B cell (primary cell): ENCODE data around the gene NAA10. TPM values are rescaled to one million over a fixed set of nuclear protein-coding genes. Genes with fewer than 3 reads are reported as not detected.

ENCODE experiments used
- ATAC-seq: fragments of 200-7000 bp; cut with Tn5 transposase; one replicate; pipeline ENCODE4 v1.10.0; 2021; ENCODE audit warnings: low read depth, mild to moderate bottlenecking, moderate number of reproducible peaks, moderate library complexity
- CTCF ChIA-PET: fragments of 350-600 bp; sonication (Branson Sonifier 250); formaldehyde crosslinking; loops from one replicate; lab custom pipeline; 2021; ENCODE audit warnings: antibody characterized with exemption, inconsistent platforms; lab: Charles Lee
- POLR2A ChIA-PET: fragments of 350-600 bp; sonication (Branson Sonifier 250); formaldehyde crosslinking; loops from one replicate; lab custom pipeline; 2021; ENCODE audit warnings: antibody characterized with exemption; lab: Charles Lee
- DNase-seq: peaks from one replicate; pipeline ENCODE4 v3.0.0; 2013
- H2AFZ ChIP-seq: 2 replicates; pipeline ENCODE4 v1.6.1; 2012; ENCODE audit warnings: mild to moderate bottlenecking, low read depth, low read length; ENCODE audit not compliant: insufficient read depth, poor library complexity, severe bottlenecking
- H3K27ac ChIP-seq, 2 donors: 1 replicate in 1 of 2; 2 replicates in 1 of 2; pipeline ENCODE4 v1.5.1; 2012 to 2013; ENCODE audit warnings: low read length in 2 of 2, mild to moderate bottlenecking in 2 of 2, moderate library complexity in 1 of 2
- H3K27me3 ChIP-seq, 4 experiments: fragments of 200-600 bp in 1 of 4; sonication (generic) in 1 of 4; replicated peaks in 1 of 4; 1 replicate in 2 of 4; 2 replicates in 2 of 4; pipeline versions ENCODE4 v1.6.1 to v1.7.0; 2013 to 2016; ENCODE audit warnings: low read length in 3 of 4, mild to moderate bottlenecking in 2 of 4, mixed read lengths in 1 of 4, moderate library complexity in 1 of 4; ENCODE audit not compliant: insufficient read depth in 4 of 4, control insufficient read depth in 3 of 4; ENCODE audit errors: control extremely low read depth in 1 of 4
- H3K36me3 ChIP-seq, 2 experiments: replicated peaks in 1 of 2; 1 replicate in 1 of 2; 2 replicates in 1 of 2; pipeline versions ENCODE4 v1.6.1 to v1.7.1; 2013; ENCODE audit warnings: low read length in 1 of 2; ENCODE audit not compliant: insufficient read depth in 2 of 2, control insufficient read depth in 1 of 2; ENCODE audit errors: control extremely low read depth in 1 of 2, extremely low read depth in 1 of 2
- H3K4me1 ChIP-seq, 2 donors: fragments of 200-600 bp in 1 of 2; sonication (generic) in 1 of 2; 1 replicate in 1 of 2; 2 replicates in 1 of 2; pipeline versions ENCODE4 v1.5.1 to v1.6.1; 2013 to 2017; ENCODE audit warnings: low read length in 2 of 2; ENCODE audit not compliant: control insufficient read depth in 2 of 2, insufficient read depth in 2 of 2
- H3K4me2 ChIP-seq: replicated peaks from 2 replicates; pipeline ENCODE3; 2012; ENCODE audit warnings: mild to moderate bottlenecking, low read depth, low read length; ENCODE audit not compliant: poor library complexity, severe bottlenecking
- H3K4me3 ChIP-seq, 5 experiments: fragments of 200-600 bp in 1 of 5; sonication (generic) in 1 of 5; 1 replicate in 3 of 5; 2 replicates in 2 of 5; pipeline versions ENCODE4 v1.5.1 to v1.7.0; 2011 to 2016; ENCODE audit warnings: low read length in 4 of 5, mild to moderate bottlenecking in 4 of 5, low read depth in 2 of 5, control low read depth in 1 of 5, moderate library complexity in 1 of 5; ENCODE audit not compliant: insufficient read depth in 1 of 5; ENCODE audit errors: control extremely low read depth in 1 of 5, extremely low read depth in 1 of 5
- H3K79me2 ChIP-seq: fragments of 200-600 bp; sonication (generic); one replicate; pipeline ENCODE4 v1.6.0; 2016; ENCODE audit warnings: low read length; ENCODE audit not compliant: control insufficient read depth, insufficient read depth
- H3K9ac ChIP-seq: fragments of 200-600 bp; sonication (generic); 2 replicates; pipeline ENCODE4 v1.6.1; 2017; ENCODE audit warnings: mild to moderate bottlenecking, low read length, moderate library complexity
- H3K9me3 ChIP-seq, 3 donors: one replicate each; pipeline versions ENCODE4 v1.6.1 to v1.7.1; 2013; ENCODE audit warnings: low read length in 2 of 3; ENCODE audit not compliant: control insufficient read depth in 2 of 3, insufficient read depth in 1 of 3; ENCODE audit errors: control extremely low read depth in 1 of 3
- H4K20me1 ChIP-seq: 2 replicates; pipeline ENCODE4 v1.6.0; 2012; ENCODE audit warnings: mild to moderate bottlenecking, low read length; ENCODE audit not compliant: insufficient read depth, control insufficient read depth, poor library complexity, severe bottlenecking
- H3K27ac Mint-ChIP-seq: one replicate; pipeline ENCODE4 v1.8.0; 2021; ENCODE audit warnings: mixed read lengths
- H3K27me3 Mint-ChIP-seq: one replicate; pipeline ENCODE4 v1.8.0; 2021; ENCODE audit warnings: mixed read lengths
- H3K4me1 Mint-ChIP-seq: one replicate; pipeline ENCODE4 v1.8.0; 2021; ENCODE audit warnings: mixed read lengths
- H3K4me3 Mint-ChIP-seq: one replicate; pipeline ENCODE4 v1.8.0; 2021; ENCODE audit warnings: mixed read lengths
- H3K9me3 Mint-ChIP-seq: one replicate; pipeline ENCODE4 v1.8.0; 2022; ENCODE audit warnings: mixed read lengths; ENCODE audit not compliant: insufficient read depth
- CTCF ChIP-seq: fragments of 200-600 bp; IDR thresholded peaks from one replicate; pipeline ENCODE4 v1.8.0; 2022; ENCODE audit warnings: antibody characterized with exemption, mild to moderate bottlenecking
- EZH2 ChIP-seq: IDR thresholded peaks from 2 replicates; pipeline ENCODE4 v1.6.1; 2012; ENCODE audit warnings: borderline replicate concordance, low read depth, mild to moderate bottlenecking, moderate library complexity, low read length; ENCODE audit not compliant: insufficient read depth, poor library complexity, severe bottlenecking
- WGBS: methylation state at CpG from one replicate; pipeline ENCODE4 v1.1.5; 2013; ENCODE audit warnings: missing lambda C conversion rate; ENCODE audit not compliant: insufficient coverage; 5-methylcytosine and 5-hydroxymethylcytosine counted together
- intact Hi-C: fragments of 100-400 bp; cut with micrococcal nuclease; formaldehyde crosslinking; loops from one replicate; pipeline ENCODE4 v1.10.0; 2022
- polyA plus RNA-seq: library from polyadenylated mRNA; depleted of rRNA; stranded (reverse); fragments of >200 nt; gene quantifications from 2 replicates; pipeline ENCODE4 v1.2.3, GENCODE V29; 2012
- total RNA-seq, 2 donors: library from RNA; stranded (reverse); fragments of 120-200 nt in 1 of 2; gene quantifications; 1 replicate in 1 of 2; 2 replicates in 1 of 2; pipeline versions ENCODE4 v1.2.3 to v1.2.4, GENCODE V29; 2013 to 2022

NAA10 gene
- total and polyA plus RNA-seq, 2 donors (not counting 1 experiment from before 2014, with no cell fraction given): 78.3 to 102 TPM

GRCh38 chrX:153913701-153914100 is 21.1 kb downstream of the NAA10 start:
- Histone ChIP-seq H4K20me1 (peaks cover 58% of the 10 kb centered on the region), H3K4me3 (no peak overlapping the region), H3K4me2 (no peak overlapping the region), H3K4me1 (no peaks in the 10 kb centered on the region), H3K79me2 (peaks cover 7% of the 10 kb centered on the region), H3K9me3 (no peaks in the 10 kb centered on the region), H3K36me3 (peaks cover 0 to 48% of the 10 kb centered on the region in 2 experiments), H2AFZ (no peak overlapping the region), H3K27ac (no peak overlapping the region), H3K27me3 (no peaks in the 10 kb centered on the region), H3K9ac (no peak overlapping the region)
- ATAC-seq: no peak
- intact Hi-C loops: no loop called here
- TF ChIP-seq EZH2 (no peak), CTCF (no peak)
- Mint-ChIP-seq H3K4me3 (no peak overlapping the region), H3K4me1 (no peaks in the 10 kb centered on the region), H3K9me3 (no peaks in the 10 kb centered on the region), H3K27ac (no peak overlapping the region), H3K27me3 (no peaks in the 10 kb centered on the region)
- 98% methylated on average over 17 of the region's 17 CpGs for WGBS
- ChIA-PET POLR2A (no interaction called here), CTCF (no interaction called here)
- DNase-seq: no peak

GRCh38 chrX:153913211-153913610 is 21.6 kb downstream of the NAA10 start:
- Histone ChIP-seq H2AFZ (no peak overlapping the region), H3K4me1 (no peaks in the 10 kb centered on the region)
- H3K9me3 Mint-ChIP-seq: no peaks in the 10 kb centered on the region

More at GRCh38 chrX:153913211-153913610, 21.6 kb downstream of the NAA10 start:
- CTCF ChIA-PET: interaction anchor here (0.9 kb wide), 1 partner anchor 10 kb away, joined by 3 read pairs; no protein-coding TSS in a partner anchor
- peaks cover 7% of the 10 kb centered on the region for H3K79me2 ChIP-seq
- no peaks in the 10 kb centered on the region for H3K9me3 ChIP-seq
- no peaks in the 10 kb centered on the region for H3K27me3 Mint-ChIP-seq
- H3K9ac ChIP-seq: no peak overlapping the region
- H3K36me3 ChIP-seq: peaks cover 0 to 47% of the 10 kb centered on the region in 2 experiments
- H3K27ac ChIP-seq: no peak overlapping the region
- H4K20me1 ChIP-seq: peaks cover 54% of the 10 kb centered on the region
- no peak overlapping the region for H3K4me2 ChIP-seq
- no peaks in the 10 kb centered on the region for H3K4me1 Mint-ChIP-seq
- TF ChIP-seq EZH2 (no peak), CTCF (no peak)
- POLR2A ChIA-PET: interaction anchor here (0.6 kb wide), 1 partner anchor 615 kb away, joined by 5 read pairs; no protein-coding TSS in a partner anchor
- no peaks in the 10 kb centered on the region for H3K27me3 ChIP-seq
- intact Hi-C loops: no loop called here
- H3K4me3 Mint-ChIP-seq: no peak overlapping the region
- DNase-seq (no peak), ATAC-seq (no peak)
- no peak overlapping the region for H3K4me3 ChIP-seq
- 100% methylated on average over 4 of the region's 17 CpGs for WGBS
- no peak overlapping the region for H3K27ac Mint-ChIP-seq
